Islet precursor cell (in vitro differentiated cells): Measurements from ENCODE around the gene HIKESHI.
A peak's percentile ranks its signal among the peaks of the same experiment; 100 is the strongest.
"Not testable (repeated sequence)": the region's sequence is repeated elsewhere in the genome, so short reads cannot be mapped to it uniquely, and the experiment has no call there.

Source experiments
- DNase-seq: peaks from one replicate; pipeline ENCODE4 v3.0.0-alpha.2; 2018

Gene HIKESHI

GRCh38 chr11:86294026-86294425, 8.0 kb upstream of the HIKESHI start:
- no peak for DNase-seq

GRCh38 chr11:86301742-86302091, 323 bp upstream of the HIKESHI start:
- DNase-seq: no peak

DNA sequence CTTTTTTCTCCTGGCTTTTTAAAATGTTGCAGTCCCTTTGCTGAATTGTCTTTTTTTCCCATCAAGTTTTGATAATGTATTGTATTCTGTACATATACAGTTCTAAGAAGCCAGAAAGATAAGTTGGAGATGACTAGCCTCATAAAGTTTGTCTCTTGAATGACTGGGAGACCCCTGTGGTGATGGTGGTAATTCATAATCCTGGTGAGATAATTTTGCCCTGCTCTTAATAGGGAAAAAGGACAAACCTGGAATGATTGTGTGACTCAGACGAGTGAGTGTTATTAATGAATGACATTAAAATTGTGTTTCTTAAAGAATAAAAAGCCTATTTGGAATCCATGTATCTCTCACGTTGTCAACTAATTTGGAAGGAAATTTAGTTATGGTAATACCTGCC, 1.2 kb downstream of the HIKESHI start:
- no peak for DNase-seq

- not testable (repeated sequence) for DNase-seq
Observed at GRCh38 chr11:86308710-86309109, 6.7 kb downstream of the HIKESHI start.

- no peak for DNase-seq
Observed at GRCh38 chr11:86313793-86314192, 11.8 kb downstream of the HIKESHI start.

DNA sequence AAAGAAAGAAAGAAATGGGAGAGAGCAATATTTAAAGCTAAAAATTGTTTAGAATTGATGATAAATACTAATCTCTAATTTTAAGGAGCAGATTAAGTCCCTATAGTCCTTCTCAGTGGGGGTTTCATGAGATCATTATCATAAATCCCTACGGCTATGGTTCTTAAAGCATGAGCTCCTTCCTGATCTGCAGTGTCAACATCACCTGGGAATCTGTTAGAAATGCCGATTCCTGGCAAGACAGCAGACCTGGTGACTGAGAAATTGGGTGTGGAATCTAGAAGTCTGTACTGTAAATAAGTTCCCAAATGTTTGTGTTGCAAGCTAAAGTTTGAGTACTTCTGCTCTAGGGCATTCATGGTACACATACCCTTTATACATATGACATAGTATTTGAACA, 12.6 kb downstream of the HIKESHI start:
- DNase-seq: no peak

DNA sequence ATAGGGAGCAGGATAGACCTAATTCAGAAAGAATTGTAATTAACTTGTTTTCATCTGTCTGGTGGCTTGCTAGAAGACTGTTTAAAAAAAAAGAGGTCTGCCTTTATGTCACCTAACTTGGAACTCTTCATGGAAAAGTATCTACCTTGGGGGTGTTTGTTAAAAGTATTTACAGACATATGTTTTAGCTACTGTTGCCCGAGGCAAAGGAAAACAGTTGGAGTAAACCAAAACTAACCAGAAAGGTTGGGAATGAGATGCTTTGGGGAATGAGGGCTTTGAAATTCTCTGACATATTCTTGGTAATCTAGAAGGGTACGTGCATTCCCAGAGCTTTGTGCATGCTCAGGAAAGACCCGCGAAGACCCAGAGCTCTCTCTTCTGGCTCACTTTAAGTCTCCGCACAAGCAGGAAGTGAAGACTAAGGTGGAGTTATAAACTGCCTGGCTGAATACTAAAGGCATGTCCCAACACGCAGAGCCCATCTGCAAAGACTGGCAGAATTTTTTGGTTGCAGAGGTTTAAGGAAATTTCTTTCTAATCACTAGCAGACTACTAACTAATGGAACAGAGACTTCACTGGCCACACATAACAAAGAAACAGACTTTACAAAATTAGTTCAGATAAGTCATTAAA, 33.2 kb downstream of the HIKESHI start:
- DNase-seq: peak; percentile 75

DNA sequence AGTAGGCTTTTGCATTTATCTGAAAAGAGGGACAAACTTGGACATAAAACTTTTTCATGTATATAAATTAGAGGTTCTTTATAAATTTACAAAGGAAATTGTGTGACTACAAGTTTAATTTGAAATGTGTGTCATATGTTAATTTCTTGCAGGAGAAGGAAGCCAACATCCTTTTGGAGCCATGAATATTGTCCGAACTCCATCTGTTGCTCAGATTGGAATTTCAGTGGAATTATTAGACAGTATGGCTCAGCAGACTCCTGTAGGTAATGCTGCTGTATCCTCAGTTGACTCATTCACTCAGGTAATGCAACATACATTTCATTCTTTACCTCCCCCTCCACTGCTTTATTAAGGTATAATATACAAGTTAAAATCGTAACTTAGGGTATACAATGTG, 35.2 kb downstream of the HIKESHI start:
- no peak for DNase-seq

GRCh38 chr11:86341382-86341781, 39.3 kb downstream of the HIKESHI start:
- peak; percentile 54 for DNase-seq

- DNase-seq: no peak
Observed at GRCh38 chr11:86346513-86346912, 44.5 kb downstream of the HIKESHI start.

DNA sequence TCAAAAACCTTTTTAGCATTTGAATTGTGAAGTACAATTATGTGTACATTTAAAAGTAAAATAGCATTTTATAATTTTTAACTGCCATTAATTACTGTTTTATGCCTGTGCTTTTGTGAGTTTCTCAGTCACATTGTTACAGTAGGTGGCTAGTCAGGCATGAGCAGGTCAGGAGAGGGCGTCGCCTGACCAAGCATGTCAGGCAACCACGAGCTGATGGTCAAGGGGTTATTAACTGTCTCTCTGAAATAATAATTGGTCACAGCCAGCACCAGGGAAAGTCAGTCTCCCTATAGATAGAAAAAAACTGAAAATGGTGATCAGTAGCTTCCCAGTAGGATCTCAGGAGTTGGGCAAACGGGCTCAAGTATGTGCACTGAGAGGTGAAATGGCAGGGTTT, 53.2 kb downstream of the HIKESHI start:
- DNase-seq: no peak

- not testable (repeated sequence) for DNase-seq
Observed at GRCh38 chr11:86357412-86357811, 55.4 kb downstream of the HIKESHI start.

GRCh38 chr11:86358720-86359119, 56.7 kb downstream of the HIKESHI start:
- DNase-seq: no peak

- DNase-seq: no peak
Observed at GRCh38 chr11:86360775-86361395, 58.8 kb downstream of the HIKESHI start.

GRCh38 chr11:86363424-86363823, 61.4 kb downstream of the HIKESHI start:
- no peak for DNase-seq

DNA sequence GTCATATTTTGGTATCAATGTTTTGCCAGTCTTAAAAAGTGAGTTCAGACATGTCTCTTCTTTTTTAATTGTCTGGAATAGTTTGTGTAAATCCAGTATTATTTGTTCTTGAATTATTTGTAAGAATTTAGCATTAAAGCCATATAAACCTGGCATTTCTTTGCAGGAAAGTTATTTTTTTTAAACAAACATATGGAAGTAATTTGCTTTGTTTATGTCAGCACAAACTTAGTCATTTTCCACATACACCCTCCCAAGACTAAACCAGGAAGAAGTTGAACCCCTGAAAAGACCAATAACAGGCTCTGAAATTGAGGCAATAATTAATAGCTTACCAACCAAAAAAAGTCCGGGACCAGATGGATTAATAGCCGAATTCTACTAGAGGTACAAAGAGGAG, 63.5 kb downstream of the HIKESHI start:
- no peak for DNase-seq

DNA sequence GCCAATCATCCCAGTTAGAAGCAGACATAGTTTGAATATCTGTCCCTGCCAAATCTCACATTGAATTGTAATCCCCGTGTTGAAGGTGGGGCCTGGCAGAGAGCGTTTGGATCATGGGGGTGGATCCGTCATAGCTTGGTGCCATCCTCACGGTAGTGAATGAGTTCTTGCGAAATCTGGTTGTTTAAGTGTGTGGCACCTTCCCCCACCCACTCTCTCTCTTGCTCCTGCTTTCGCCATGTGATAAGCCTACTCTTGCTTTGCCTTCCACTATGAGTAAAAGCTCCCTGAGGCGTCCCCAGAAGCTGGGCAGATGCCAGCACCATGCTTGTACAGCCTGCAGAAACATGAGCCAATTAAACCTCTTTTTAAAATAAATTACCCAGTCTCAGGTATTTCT, 67.6 kb downstream of the HIKESHI start:
- no peak for DNase-seq

DNA sequence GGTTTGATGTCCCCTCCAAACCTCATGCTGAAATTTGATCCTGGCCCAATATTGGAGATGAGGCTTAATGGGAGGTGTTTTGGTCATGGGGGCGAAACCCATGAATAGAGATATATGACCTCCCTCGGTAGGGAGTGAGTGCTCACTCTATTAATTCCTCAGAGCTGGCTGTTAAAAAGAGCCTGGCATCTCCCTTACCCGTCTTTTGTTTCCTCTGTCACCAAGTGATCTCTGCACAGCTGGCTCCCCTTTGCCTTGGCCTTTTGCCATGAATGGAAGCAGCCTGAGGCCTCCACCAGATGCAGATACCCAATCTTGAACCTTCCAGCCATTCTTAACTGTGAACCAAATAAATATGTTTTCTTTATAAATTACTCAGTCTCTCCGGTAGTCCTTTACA, 68.1 kb downstream of the HIKESHI start:
- DNase-seq: no peak

DNA sequence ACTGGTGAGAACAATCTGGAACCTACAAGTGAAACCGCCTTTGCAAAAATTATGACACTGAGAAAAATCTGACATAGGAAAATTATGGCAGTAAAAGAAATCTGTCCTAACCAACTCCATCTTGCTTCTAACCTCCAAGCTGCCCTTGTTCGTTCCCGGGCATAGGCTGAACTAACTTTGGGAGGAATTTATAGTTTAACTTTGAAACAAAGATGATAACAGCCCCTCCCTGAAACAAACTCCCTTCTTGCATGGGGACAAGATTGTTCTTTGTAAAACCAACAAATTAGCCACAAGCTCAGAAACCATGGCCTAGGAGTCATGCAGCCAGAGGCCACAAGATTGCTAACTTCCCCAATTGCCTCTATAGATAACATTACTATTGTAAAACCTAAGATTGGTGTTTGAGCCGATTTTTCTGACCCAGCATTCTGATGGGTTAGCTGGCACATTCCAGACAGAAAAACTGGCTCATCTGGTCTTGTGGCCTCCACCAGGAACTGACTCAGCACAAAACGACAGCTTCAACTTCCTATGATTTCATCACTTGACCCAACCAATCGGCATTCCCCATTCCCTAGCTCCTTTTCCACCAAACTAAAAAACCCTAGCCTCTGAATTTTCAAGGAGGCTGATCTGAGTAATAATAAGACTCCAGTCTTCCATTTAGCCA, 69.0 kb downstream of the HIKESHI start:
- peak; percentile 78 for DNase-seq

GRCh38 chr11:86372041-86372440, 70.0 kb downstream of the HIKESHI start:
- no peak for DNase-seq

DNA sequence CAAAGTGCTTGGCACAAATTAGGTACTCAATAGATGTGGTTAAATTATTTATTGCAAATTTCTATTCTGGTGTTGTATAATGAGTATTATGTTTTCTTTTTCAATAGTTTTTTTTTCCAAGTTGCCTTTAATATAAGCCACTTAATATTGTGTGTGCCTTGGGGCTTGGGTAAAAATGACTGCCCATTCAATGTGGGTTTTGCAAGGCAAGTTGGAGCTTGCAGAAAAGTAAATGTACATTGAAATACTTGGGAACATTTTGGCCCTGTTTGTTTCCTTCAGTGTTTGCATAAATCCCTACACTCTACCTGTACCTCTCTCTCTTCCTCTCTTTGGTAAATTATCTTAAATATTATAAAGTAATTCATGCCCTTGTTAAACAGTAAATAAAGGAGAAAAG, 70.5 kb downstream of the HIKESHI start:
- DNase-seq: no peak

DNA sequence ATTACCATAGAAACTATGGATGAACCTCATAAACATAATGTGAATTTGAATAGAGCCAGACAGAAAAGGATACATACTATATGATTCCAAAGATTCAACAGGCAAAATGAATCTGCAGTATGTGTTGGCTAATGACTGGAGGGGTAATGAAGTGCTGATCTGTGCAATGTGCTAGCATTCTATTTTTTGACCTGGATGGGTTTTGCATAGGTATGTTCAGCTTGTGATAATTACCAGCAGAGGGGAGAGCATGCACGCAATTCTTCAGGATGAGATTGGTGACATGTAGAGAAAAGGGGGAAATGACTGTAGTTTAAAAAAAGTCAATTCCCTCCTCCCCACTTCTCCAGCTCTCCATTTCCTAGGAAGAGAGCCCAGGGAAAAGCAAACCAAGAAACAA, 72.0 kb downstream of the HIKESHI start:
- no peak for DNase-seq

- peak; percentile 87 for DNase-seq
Observed at GRCh38 chr11:86374586-86374985, 72.5 kb downstream of the HIKESHI start, which contains the start of gene CCDC81. TSS of gene CCDC81 (plus strand) at chr11:86374887. CDS start at chr11:86375164, 277 bp downstream.

DNA sequence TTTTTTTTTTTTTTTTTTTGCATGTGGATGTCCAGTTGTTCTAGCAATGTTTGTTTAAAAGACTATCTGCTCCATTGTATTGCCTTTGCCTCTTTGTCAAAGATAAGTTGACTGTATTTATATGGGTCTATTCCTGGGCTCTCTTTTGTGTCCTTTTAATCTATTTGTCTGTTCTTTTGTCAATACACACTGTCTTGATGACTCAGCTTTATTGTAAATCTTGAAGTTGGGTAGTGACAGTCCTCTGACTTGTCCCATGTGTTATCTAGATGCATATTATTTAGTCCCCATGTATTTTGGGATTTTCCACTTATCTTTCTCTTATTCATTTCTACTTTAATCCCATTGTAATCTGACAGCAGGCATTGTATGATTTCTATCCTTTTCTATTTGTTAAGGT, 75.9 kb downstream of the HIKESHI start:
- no peak for DNase-seq
